ENCODE results near the gene LOXL1. TPM values are rescaled to one million over a fixed set of nuclear protein-coding genes. Genes with fewer than 3 reads are reported as not detected.
"Not testable (repeated sequence)": the region's sequence is repeated elsewhere in the genome, so short reads cannot be mapped to it uniquely, and the experiment has no call there.

Gene LOXL1
- total RNA-seq, 2 donors from 2014 or later: 8.6 to 14.5 TPM

DNA sequence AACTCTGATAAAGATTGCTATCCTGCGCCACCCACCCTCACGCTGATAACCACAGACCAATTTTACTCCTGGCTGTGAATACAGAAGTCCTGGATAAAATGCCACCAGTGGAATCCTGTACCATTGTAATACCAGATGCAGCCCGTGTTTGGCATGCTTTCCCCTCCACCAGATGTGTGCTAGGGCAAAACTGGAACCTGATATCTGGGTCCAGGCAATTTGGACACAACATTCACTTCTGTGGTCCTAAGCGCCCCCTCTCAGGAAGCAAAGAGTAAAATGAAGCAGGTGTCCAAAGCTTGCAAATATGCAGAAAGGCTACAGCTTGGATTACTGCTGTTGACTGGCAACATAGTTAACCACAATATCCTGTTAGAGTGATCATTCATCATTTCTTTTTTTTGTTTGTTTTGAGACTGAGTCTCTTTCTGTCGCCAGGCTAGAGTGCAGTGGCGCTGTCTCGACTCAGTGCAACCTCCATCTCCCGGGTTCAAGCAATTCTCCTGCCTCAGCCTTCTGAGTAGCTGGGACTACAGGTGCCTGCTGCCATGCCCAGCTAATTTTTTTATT lies 32.8 kb downstream of the LOXL1 start:
- intact Hi-C loops (cut with DNase I): no loop called here
- no peak overlapping the region for H3K27ac ChIP-seq
- H3K36me3 ChIP-seq (replicated peaks in 1 of 2; ENCODE audit: insufficient read depth in 1 of 2, low read depth in 2 of 2): no peaks in the 10 kb centered on the region
- H3K27me3 ChIP-seq: no peaks in the 10 kb centered on the region
- H3K4me1 ChIP-seq: no peaks in the 10 kb centered on the region
- WGBS, 2 donors: 30 to 47% methylated on average over 7 to 8 of the region's 8 CpGs
- TF ChIP-seq POLR2A (IDR thresholded peaks at IDR 0.05): no peak
- no peak for TF ChIP-seq CTCF (IDR thresholded peaks at IDR 0.05)
- ATAC-seq (no peak), DNase-seq (no peak)
- H3K9me3 ChIP-seq: no peaks in the 10 kb centered on the region
- no peak overlapping the region for H3K4me3 ChIP-seq

DNA sequence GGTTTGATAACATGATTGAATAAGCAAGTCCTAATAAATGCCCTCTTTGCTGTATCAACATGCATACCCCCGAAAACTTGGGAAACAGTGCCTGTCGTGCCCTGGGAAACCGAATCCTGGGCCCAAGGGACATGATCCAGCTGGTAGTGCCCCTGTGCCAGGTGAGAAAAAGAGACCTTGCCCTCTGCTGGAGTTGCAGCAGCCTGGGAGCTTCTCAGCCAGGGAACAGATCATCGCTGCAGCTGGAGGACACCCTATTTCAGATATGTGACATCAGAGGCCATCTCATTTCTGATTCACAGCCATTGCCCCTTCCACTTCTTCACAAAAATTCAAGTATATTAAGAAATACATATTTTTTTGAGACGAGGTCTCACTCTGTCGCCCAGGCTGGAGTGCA lies 33.5 kb downstream of the LOXL1 start:
- Histone ChIP-seq H3K27me3 (peaks cover 0 to under 1% of the 10 kb centered on the region in 2 donors), H3K4me1 (peaks cover 2% of the 10 kb centered on the region), H3K27ac (no peak overlapping the region), H3K4me3 (no peak overlapping the region), H3K36me3 (replicated peaks in 1 of 2; ENCODE audit: insufficient read depth in 1 of 2, low read depth in 2 of 2) (no peaks in the 10 kb centered on the region), H3K9me3 (no peaks in the 10 kb centered on the region)
- DNase-seq: no peak
- intact Hi-C loops (cut with DNase I): no loop called here
- TF ChIP-seq CTCF (IDR thresholded peaks at IDR 0.05) (no peak), POLR2A (IDR thresholded peaks at IDR 0.05) (no peak)
- 72 to 77% methylated on average over 6 of the region's 6 CpGs for WGBS, 2 donors
- ATAC-seq: no peak

- intact Hi-C loops (cut with DNase I); H3K4me1 ChIP-seq; H3K36me3 ChIP-seq (replicated peaks in 1 of 2; ENCODE audit: insufficient read depth in 1 of 2, low read depth in 2 of 2); DNase-seq; ATAC-seq; H3K27ac ChIP-seq; H3K9me3 ChIP-seq; H3K4me3 ChIP-seq; H3K27me3 ChIP-seq: not testable (repeated sequence)
- 82 to 89% methylated on average over 7 of the region's 7 CpGs for WGBS, 2 donors
These were observed 34.3 kb downstream of the LOXL1 start for GRCh38 chr15:73960472-73961070.

GRCh38 chr15:73962433-73962832 lies 36.2 kb downstream of the LOXL1 start:
- H3K27ac ChIP-seq: no peak overlapping the region
- intact Hi-C loops (cut with DNase I): no loop called here
- no peak for TF ChIP-seq POLR2A (IDR thresholded peaks at IDR 0.05)
- no peak for TF ChIP-seq CTCF (IDR thresholded peaks at IDR 0.05)
- no peak overlapping the region for H3K4me3 ChIP-seq
- H3K4me1 ChIP-seq: peaks cover 6% of the 10 kb centered on the region
- 63 to 66% methylated on average over 5 of the region's 5 CpGs for WGBS, 2 donors
- H3K9me3 ChIP-seq: no peaks in the 10 kb centered on the region
- DNase-seq: no peak
- no peaks in the 10 kb centered on the region for H3K36me3 ChIP-seq (replicated peaks in 1 of 2; ENCODE audit: insufficient read depth in 1 of 2, low read depth in 2 of 2)
- peaks cover 0 to 5% of the 10 kb centered on the region in 2 donors for H3K27me3 ChIP-seq
- no peak for ATAC-seq

DNA sequence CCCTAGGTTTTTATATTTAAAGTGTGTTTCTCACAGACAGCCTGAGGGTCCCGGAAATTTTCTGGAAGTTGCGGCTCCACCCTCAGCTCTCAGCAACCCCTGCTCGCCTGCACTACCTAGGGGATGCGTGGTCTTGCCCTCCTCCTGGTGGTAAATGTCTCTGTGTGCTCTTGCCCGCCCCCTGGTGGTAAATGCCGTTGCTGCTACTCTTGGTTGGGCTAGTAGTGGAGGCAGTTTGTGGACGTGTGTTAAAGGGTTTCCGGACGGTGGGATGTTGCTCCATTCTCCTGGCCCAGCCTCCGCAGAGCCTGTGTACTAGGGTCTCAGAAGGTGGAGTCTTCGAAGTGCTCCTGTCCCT lies 38.5 kb downstream of the LOXL1 start:
- H3K27ac ChIP-seq: no peak overlapping the region
- peak; percentile 84 to 97 (median 94) for TF ChIP-seq CTCF (IDR thresholded peaks at IDR 0.05)
- no peak for TF ChIP-seq POLR2A (IDR thresholded peaks at IDR 0.05)
- no peak overlapping the region for H3K4me3 ChIP-seq
- intact Hi-C loops (cut with DNase I): no loop called here
- ATAC-seq: peak; percentile 88
- peak; percentile 77 to 88 (median 84) for DNase-seq
- H3K9me3 ChIP-seq: no peaks in the 10 kb centered on the region
- H3K4me1 ChIP-seq: peaks cover 6% of the 10 kb centered on the region
- 5 to 6% methylated on average over 11 of the region's 11 CpGs for WGBS, 2 donors
- no peaks in the 10 kb centered on the region for H3K36me3 ChIP-seq (replicated peaks in 1 of 2; ENCODE audit: insufficient read depth in 1 of 2, low read depth in 2 of 2)
- H3K27me3 ChIP-seq: peaks cover 0 to 5% of the 10 kb centered on the region in 2 donors

Data from body of pancreas (tissue), 4 donors.